GM10847 (cell line): Measurements from ENCODE around the gene SBNO1.

Experiments
- POLR2A ChIP-seq: IDR thresholded peaks from 2 replicates; pipeline ENCODE4 v1.6.1; 2011; ENCODE audit not compliant: insufficient read length; ENCODE audit errors: extremely low read depth

The SBNO1 gene

GRCh38 chr12:123286652-123287373, 77.8 kb downstream of the SBNO1 start:
- TF ChIP-seq POLR2A: no peak

- no peak for TF ChIP-seq POLR2A
Measured at GRCh38 chr12:123284669-123285068, 80.0 kb downstream of the SBNO1 start.

GRCh38 chr12:123283461-123283860, 81.2 kb downstream of the SBNO1 start:
- TF ChIP-seq POLR2A: no peak

- no peak for TF ChIP-seq POLR2A
Measured at GRCh38 chr12:123282111-123282510, 82.5 kb downstream of the SBNO1 start.

- no peak for TF ChIP-seq POLR2A
Measured at GRCh38 chr12:123280971-123281370, 83.7 kb downstream of the SBNO1 start.

- no peak for TF ChIP-seq POLR2A
Measured at GRCh38 chr12:123278101-123278627, 86.5 kb downstream of the SBNO1 start.

GRCh38 chr12:123273166-123273565, 91.5 kb downstream of the SBNO1 start:
- no peak for TF ChIP-seq POLR2A

- TF ChIP-seq POLR2A: no peak
Measured at GRCh38 chr12:123271001-123271668, 93.5 kb downstream of the SBNO1 start.

- no peak for TF ChIP-seq POLR2A
Measured at GRCh38 chr12:123270214-123271000, 94.2 kb downstream of the SBNO1 start.

GRCh38 chr12:123269896-123270213, 94.8 kb downstream of the SBNO1 start:
- no peak for TF ChIP-seq POLR2A

GRCh38 chr12:123269395-123269892, 95.2 kb downstream of the SBNO1 start:
- peak; percentile 29 for TF ChIP-seq POLR2A

- TF ChIP-seq POLR2A: no peak
Measured at GRCh38 chr12:123268850-123269249, 95.8 kb downstream of the SBNO1 start.

GRCh38 chr12:123267991-123268843, 96.4 kb downstream of the SBNO1 start:
- TF ChIP-seq POLR2A: no peak

GRCh38 chr12:123267335-123267920, 97.2 kb downstream of the SBNO1 start:
- TF ChIP-seq POLR2A: no peak
